ENCODE data around the gene PRUNE1.

PRUNE1 gene

DNA sequence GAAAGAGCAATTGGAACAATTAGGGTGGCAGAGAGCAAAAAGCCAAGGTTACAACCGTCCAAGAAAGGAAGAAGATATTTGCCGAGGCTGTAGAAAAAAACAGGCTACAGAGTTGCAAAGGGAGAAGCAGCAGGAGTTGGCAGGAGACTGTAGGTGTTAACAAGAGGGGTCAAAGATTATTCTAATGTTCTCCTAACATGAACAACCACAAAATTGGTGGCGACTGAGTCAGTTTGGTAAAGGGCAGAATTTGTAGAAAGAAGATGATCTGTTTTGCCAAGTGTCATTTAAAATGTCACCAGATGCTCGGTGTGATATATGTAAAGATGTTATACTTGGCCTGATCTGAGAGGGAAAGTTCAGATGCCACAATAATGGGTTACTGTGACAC is 401 bp upstream of the PRUNE1 start:
- DNase-seq, result no peak

DNA sequence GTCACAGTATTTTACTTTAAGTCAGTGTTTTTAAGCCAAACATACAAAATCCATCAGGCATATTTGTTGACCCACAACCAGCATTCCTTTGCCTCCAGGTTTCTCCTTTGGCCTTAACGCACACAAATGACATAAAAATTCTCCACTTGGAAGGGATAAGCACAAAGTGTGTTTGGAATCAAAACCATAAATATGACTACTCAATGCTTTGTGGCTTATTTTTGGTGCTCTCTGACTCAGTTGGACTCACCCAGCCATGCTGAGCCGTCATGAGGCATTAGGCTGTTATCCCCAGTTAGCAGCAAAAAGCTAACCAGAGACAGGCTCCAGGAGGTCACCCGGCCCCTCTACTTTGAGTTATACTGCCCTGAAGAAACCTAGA is 948 bp downstream of the PRUNE1 start:
- no peak for DNase-seq

DNA sequence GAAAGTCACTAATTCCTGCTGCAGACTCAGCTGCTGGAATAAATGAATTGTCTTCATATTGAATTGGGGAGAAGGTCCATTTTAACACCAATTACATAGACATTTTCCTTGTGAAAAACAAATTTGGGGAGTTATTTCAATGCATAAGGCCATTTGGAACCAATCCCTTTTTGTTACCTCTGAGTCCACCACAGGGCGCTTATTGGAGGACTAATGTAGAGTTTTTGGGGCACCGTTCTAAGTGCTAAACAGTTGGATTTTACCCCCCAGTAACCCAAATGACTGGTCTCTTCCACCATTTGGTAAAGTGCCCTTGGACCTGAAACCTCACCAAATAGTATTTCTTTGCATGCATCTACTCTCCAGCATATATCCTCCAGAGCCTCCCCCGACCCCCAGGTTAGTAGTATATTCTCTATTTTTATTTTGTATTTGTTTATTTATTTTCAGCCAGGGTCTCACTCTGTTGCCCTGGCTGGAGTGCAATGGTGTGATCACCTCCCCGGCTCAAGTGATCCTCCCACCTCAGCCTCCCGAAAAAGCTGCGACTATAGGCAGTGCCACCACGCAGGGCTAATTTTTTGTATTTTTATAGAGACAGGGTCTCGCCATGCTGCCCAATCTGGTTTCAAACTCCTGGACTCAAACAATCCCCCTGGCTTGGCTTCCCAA is 1.6 kb downstream of the PRUNE1 start:
- no peak for DNase-seq

DNA sequence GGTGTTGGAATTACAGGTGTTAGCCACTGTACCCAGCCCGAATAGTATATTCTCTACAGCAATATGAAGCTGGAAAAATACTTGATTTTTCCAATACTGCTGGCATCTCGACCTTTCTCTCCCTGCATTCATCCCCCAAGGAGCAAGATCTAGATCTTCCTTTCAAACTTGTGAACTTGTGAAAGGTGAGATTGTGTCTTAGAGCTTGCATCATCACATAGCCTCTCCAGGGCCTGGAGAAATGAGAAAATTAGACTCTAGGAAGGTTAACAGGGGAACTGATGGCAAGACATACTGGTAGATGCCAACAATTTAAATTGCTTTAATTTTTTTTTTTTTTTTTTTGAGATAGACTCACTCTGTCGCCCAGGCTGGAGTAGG is 2.1 kb downstream of the PRUNE1 start:
- DNase-seq, result no peak

DNA sequence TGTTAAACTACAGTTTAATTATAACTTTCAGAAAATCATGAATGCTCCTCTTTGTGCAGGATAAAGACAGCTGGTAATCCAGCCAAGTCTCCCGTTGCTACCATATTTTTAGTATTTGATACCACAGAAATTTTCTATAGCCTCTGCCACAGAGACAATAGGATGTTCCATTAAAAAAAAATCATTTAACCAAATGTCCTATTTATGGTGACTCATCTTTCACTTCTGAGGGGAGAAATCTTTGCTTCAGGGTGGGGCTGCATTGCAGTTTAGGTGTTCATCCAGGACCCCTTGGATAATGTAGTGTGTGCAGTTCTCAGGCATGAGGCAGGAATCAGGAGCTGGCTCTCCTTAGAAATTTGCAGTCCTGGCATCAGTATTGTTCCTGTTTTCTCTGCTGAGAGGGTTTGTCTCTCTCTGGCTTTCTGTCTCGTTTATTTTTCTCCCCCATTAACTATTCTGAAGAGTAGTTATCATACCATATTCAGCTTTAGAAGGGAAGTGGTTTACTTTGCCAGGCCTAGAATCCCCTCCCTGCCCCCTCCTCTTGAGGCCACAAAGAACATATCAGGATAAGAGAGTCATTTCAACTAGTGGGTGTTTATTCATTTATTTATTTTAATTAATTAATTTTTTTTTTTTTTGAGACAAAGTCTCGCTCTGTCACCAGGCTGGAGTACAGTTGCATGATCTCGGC is 3.1 kb downstream of the PRUNE1 start:
- no peak for DNase-seq

DNA sequence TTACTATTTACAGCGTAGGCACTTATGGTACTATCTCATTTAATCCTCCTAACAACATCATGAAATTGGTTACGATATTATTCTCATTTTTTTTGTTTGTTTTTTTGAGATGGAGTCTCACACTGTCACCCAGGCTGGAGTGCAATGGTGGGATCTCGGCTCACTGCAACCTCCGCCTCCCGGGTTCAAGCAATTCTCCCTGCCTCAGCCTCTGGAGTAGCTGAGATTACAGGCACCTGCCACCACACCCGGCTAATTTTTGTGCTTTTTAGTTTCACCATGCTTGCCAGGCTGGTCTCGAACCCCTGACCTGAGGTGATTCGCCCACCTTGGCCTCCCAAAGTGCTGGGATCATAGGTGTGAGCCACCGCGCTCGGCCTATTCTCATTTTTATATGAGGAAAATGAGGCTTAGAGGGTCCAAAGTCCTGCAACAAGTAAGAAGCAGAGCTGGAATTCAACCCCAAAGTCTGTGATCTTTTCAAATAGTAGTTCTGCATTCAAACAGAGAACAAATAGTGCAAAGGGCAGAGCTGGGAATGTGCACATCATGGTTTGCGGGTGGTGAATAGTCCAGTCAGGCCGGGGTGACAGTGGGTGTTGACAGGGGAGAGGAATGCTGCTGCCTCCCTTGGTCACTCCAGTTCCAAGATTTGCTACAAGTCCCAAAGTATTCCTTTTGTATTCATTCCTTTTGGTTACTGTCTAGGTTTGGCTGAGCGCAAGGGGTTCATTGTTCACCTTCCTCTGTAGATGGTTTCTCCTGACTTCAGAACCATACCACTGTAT is 4.6 kb downstream of the PRUNE1 start:
- no peak for DNase-seq

DNA sequence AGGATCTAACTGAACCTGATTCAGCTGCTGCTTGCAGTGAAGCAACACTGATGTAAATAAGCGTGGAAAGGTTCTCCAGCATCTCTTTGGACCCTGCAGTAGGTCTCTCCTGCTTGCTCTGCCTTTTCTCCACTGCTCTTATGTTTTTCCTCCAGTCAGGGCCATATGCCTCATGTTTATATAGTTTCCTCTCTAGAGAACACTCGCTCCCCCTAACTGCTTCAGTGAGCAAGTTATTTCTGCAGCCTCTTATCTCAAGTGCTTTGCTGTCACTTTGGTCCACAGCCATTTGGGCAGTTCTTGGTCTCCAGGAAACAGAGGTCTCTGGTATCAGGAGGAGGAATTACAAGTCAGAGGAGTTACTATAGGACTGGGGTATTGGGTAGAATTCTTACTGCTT is 5.3 kb downstream of the PRUNE1 start:
- DNase-seq, result peak; percentile 38

DNA sequence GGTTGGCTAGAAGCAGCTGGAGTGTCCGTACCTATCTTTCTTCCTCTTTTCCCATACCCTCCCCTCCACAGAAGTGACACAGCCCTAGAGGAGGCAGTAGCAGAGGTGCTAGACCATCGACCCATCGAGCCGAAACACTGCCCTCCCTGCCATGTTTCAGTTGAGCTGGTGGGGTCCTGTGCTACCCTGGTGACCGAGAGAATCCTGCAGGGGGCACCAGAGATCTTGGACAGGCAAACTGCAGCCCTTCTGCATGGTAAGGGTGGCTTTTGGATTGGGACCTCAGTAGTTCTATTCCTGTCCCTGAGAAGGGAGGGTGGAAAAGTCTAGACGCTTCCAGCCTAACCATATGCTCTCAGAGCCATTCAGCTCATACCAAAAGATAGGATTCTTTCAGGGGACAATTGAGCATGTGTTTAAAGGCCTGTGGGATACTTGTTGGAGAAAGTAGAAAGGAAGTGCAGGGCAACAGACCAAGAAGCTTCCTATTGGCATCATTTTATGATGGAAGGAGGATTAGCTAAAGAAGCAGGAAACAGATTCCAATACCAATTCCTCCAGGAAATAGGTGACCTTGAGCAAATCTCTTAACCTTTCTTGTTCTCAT is 16.4 kb downstream of the PRUNE1 start:
- peak; percentile 82 for DNase-seq

DNA sequence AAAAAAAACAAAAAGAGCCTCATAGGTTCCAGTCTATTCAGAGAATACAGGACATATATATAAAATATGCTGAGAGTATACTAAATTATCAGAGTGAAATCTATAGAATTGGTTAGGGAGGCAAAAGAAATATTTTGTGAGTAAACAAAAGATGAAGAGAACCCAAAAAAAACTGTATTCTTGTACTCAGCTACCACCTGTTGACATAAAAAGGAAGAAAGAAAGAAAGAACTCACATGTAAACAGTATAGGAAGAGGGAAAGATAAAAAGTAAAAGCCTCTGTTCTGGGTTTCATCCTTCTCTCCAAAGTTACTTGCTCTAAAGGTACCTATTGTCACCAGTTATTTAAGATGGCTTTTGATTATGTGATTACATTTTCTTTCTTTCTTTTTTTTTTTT is 18.2 kb downstream of the PRUNE1 start:
- no peak for DNase-seq

DNA sequence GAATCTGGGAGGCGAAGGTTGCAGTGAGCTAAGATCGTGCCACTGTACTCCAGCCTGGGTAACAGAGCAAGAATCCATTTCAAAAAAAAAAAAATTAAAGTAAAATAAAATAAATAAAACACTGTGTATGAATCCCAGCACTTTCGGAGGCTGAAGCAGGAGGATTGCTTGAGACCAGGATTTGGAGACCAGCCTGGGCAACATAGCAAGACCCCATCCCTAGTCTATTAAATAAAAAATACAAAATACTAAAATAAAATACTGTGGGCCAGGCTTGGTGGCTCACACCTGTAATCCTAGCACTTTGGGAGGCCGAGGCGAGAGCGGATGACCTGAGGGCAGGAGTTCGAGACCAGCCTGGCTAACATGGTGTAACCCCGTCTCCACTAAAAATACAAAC is 23.9 kb downstream of the PRUNE1 start:
- DNase-seq, result no peak

DNA sequence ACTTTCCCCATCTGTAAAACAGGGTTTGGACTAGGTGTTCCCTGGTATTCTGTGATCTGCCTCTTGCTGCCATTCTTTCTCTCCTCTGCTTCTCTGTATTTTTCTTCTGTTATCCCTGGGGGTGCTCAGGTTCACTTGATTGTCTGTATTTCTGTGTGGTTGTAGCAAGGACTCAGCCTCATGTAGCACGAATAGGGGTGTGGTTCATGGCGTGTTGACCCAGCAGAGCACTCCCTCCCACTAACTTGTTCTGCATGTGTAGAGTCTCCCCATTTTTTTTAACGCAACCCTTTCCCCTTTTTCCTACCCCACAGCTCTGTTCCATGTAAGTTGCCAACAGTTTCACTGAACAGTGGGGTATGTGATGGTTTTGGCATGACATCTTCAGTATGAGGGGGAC is 26.9 kb downstream of the PRUNE1 start:
- no peak for DNase-seq

DNA sequence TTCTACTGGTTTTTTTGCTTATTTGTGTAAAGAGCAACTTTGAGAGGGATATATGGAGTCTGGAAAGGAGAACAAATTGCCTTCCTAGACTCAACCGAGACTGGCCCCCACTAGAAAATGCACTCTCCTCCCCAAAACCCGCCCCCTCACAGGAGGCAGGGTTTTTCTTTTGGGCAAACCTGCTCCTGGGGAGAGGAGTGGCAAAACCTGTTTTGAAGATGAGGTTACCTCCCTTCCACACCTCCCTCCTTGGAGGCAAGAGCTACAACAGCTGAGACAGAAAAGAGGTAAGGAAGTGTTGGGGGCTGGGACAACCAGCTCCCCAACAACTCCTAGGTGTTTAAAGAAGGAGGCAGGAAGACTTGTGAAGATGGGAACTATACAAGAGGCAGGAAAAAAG is 28.1 kb downstream of the PRUNE1 start, which contains the start of gene BNIPL:
BNIPL (plus strand) TSS at position 231 of the 400 bp plus-strand sequence; CDS start at position 371, 140 bp downstream.
- DNase-seq, result no peak

DNA sequence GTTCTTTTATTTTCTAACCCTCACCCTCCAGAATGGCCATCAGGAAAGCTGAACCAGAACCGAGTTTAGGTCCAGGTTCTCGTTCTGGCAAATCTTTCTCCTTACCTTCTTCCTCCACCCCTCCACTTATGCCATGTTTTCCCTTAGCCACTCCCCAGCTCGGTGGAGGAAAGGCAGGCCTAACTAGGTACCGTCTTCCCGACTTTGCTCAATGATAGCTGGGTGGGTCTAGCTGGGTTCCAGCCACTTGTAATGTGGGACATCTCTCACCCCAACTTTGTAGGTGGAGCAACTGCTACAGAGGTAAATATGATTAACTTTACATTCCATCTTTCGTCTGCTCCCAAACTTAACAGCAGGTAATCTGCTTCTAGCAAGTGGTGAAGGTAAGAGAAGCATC is 28.8 kb downstream of the PRUNE1 start:
- DNase-seq, result no peak

DNA sequence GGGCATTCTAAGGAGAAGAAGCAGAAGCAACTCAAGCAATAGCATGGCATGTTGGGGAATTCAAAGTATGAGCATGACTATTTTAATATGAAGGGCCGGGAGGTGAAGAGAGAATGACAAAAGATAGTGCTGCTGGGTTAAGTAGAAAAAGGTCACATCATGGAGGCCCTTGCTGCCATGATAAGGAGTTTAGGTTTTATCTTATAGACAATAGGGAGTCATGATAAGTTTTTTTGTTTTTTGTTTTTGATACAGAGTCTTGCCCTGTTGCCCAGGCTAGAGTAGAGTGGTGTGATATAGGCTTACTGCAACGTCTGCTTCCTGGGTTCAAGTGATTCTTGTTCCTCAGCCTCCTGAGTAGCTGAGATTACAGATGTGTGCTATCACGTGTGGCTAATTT is 31.3 kb downstream of the PRUNE1 start:
- DNase-seq, result no peak

DNA sequence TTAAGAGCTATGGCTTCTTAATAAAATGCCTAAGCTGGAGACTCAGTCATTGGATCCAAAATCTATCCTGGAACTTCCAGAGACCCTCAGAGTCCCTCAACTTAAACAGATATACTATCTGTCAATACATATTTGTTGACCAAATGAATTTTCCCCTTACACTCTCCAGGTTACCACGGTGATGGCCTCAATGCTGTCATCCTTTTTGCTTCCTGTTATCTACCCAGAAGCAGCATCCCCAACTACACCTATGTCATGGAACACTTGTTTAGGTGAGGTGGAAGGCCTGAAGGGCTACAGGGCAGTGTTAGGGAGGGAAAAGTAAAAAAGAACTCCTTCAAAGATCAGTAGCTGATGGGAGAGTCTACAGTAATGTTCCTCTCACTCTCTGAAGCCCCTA is 34.9 kb downstream of the PRUNE1 start:
- peak; percentile 63 for DNase-seq

DNA sequence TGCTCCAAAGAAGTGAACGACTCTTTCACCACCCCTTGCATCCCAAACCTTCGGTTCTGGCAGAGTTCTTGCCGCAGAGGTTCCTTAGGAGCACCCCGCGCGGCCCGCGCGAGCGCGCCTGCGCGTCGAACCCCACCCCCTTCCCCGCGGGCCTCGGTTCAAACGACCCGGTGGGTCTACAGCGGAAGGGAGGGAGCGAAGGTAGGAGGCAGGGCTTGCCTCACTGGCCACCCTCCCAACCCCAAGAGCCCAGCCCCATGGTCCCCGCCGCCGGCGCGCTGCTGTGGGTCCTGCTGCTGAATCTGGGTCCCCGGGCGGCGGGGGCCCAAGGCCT is 39.3 kb downstream of the PRUNE1 start, which contains the start of gene C1orf56:
C1orf56 (plus strand) TSS at position 161 of the 334 bp plus-strand sequence; CDS start at position 258, 97 bp downstream.
- DNase-seq, result peak; percentile 82

DNA sequence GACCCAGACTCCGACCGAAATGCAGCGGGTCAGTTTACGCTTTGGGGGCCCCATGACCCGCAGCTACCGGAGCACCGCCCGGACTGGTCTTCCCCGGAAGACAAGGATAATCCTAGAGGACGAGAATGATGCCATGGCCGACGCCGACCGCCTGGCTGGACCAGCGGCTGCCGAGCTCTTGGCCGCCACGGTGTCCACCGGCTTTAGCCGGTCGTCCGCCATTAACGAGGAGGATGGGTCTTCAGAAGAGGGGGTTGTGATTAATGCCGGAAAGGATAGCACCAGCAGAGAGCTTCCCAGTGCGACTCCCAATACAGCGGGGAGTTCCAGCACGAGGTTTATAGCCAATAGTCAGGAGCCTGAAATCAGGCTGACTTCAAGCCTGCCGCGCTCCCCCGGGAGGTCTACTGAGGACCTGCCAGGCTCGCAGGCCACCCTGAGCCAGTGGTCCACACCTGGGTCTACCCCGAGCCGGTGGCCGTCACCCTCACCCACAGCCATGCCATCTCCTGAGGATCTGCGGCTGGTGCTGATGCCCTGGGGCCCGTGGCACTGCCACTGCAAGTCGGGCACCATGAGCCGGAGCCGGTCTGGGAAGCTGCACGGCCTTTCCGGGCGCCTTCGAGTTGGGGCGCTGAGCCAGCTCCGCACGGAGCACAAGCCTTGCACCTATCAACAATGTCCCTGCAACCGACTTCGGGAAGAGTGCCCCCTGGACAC is 39.8 kb downstream of the PRUNE1 start:
- peak; percentile 79 for DNase-seq

DNA sequence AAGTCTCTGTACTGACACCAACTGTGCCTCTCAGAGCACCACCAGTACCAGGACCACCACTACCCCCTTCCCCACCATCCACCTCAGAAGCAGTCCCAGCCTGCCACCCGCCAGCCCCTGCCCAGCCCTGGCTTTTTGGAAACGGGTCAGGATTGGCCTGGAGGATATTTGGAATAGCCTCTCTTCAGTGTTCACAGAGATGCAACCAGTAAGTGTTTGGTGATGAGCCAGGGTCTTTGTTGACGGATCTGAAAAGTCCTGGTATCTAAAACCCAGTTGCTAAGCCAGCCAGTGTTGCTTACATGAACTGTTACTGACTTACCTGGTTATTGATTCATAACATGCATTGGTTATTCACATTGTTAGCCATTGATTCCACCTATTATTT is 40.4 kb downstream of the PRUNE1 start:
- peak; percentile 53 for DNase-seq

DNA sequence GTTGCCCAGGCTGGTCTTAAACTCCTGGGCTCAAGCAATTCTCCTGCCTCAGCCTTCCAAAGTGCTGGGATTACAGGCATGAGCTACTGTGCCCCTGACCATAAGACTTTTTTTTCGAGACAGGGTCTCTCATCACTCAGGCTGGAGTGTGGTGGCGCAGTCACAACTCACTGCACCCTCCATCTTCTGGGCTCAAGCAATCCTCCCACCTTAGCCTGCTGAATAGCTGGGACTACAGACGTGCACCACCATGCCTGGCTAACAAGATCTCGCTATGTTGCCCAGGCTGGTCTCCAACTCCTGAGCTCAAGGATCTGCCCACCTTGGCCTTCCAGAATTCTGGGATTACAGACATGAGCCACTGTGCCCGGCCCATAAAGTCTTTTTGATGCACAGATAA is 41.2 kb downstream of the PRUNE1 start:
- DNase-seq, result no peak

DNA sequence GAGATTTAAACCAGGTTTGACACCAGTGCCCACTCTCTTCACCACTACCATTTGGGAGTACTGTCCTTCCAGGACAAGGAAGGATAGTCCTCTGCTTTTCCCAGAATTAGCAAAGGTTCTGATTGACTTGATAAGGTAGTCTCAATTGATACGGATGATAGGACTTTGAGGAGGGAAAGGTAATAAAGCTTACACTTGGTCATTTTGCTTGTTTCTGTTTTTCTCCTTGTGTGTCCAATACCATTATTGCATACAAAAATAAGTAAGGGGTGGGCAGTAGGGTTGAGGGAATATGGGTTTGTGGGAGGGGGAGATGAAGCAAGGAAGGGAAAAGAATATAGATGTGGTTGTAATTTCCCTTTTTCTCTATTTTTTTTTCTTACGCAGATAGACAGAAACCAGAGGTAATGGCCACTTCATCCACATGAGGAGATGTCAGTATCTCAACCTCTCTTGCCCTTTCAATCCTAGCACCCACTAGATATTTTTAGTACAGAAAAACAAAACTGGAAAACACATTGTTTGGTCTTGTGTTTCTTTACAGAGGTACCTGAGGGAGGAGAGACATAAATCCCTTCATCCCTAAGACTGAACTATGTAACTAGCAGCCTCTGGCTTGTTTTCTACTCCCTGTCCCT is 41.9 kb downstream of the PRUNE1 start:
- DNase-seq, result peak; percentile 20

DNA sequence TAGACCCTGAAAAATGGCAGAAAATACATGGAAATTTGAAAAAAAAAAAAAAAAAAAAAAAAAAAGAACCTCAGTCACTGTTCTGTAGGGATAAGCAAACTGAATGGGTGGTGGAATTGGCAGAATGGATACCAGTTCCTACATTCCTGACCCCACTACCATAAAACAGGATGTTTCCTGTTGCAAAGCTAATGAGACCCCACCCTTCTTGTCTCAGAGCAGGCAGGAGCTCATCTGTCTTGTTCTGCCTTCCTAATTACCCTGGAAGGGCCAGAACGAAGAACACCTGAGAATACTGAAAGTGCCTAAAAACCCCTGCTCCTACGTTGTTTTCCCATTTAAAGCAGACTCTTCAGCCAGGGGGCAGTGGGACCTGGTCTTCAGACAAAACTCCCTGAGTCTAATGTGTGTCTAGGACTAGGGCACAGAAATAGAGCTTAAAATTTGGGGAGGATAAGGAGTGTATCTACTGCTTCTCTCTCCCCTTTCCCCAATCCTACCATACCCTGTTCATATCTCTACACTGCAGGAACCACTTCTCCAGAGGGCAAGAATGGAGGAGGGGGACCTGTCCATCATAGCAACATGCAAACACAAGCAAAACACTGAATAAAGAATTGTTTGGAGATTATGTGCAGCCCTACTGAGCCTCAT is 43.2 kb downstream of the PRUNE1 start:
- peak; percentile 15 for DNase-seq
